Measurements from ENCODE around the gene KLK10.

DNA sequence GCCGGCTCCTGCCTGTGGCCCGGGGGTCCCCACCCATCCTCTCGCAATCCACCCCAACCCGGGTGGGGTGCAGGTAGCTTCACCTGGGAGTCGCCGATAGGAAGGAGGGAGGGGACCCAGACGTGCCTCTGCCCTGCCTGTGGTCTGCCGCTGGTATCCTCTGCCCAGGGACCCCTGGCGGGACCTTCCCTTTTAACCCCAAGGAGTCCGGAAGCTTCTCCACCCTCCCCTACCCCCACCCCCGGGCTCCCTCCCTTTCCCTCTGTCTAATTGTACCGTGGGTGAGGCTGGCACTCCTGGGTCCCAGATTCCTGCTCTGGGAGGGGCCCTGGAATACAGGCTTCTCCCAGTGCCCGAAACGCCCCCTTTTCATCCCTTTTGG lies at the start of gene KLK10:
- TF ChIP-seq POLR2A (IDR thresholded peaks at IDR 0.05; ENCODE audit: low read length): no peak
- no peak for TF ChIP-seq GATA1 (IDR thresholded peaks at IDR 0.05; ENCODE audit: low read depth, low read length)
